Neural cell (in vitro differentiated cells): ENCODE measurements around the gene AGT. TPM values are rescaled to one million over a fixed set of nuclear protein-coding genes. Genes with fewer than 3 reads are reported as not detected.

ENCODE experiments used
- H2AFZ ChIP-seq: fragments of 200-600, 300-800 bp; sonication (generic), shearing (Covaris generic); 2 replicates; pipeline ENCODE4 v1.6.0; 2014; ENCODE audit warnings: low read depth, mild to moderate bottlenecking, antibody characterized with exemption, low read length, moderate library complexity
- H3F3A ChIP-seq: fragments of 200-600 bp; shearing (Covaris generic); 2 replicates; pipeline ENCODE4 v1.6.1; 2016; ENCODE audit warnings: mild to moderate bottlenecking, moderate library complexity, mixed read lengths, antibody characterized with exemption, low read length; ENCODE audit not compliant: insufficient read depth, poor library complexity, severe bottlenecking
- H3K27ac ChIP-seq: fragments of 200-600, 300-800 bp; sonication (generic), shearing (Covaris generic); 2 replicates; pipeline ENCODE4 v1.5.1; 2014; ENCODE audit warnings: mild to moderate bottlenecking, low read length, moderate library complexity
- H3K27me3 ChIP-seq: fragments of 300-800, 200-600 bp; sonication (generic), shearing (Covaris generic); 2 replicates; pipeline ENCODE4 v1.6.0; 2014; ENCODE audit warnings: mild to moderate bottlenecking, low read depth, low read length, moderate library complexity; ENCODE audit not compliant: insufficient read depth
- H3K36me3 ChIP-seq: fragments of 300-800, 200-600 bp; sonication (generic), shearing (Covaris generic); 2 replicates; pipeline ENCODE4 v1.5.1; 2014; ENCODE audit warnings: mild to moderate bottlenecking, antibody characterized with exemption, low read length, moderate library complexity; ENCODE audit not compliant: insufficient read depth
- H3K4me2 ChIP-seq: fragments of 300-800, 200-600 bp; sonication (generic), shearing (Covaris generic); 2 replicates; pipeline ENCODE4 v1.6.0; 2014; ENCODE audit warnings: mild to moderate bottlenecking, low read length
- H3K4me3 ChIP-seq: fragments of 300-800, 200-600 bp; sonication (generic), shearing (Covaris generic); 2 replicates; pipeline ENCODE4 v1.5.1; 2014; ENCODE audit warnings: mild to moderate bottlenecking, low read length, moderate library complexity
- H3K79me2 ChIP-seq: fragments of 200-600 bp; shearing (Covaris generic); replicated peaks from 2 replicates; pipeline ENCODE4 v1.6.0; 2014; ENCODE audit warnings: mild to moderate bottlenecking, low read length, moderate library complexity; ENCODE audit not compliant: insufficient read depth
- H3K9ac ChIP-seq: fragments of 300-800, 200-600 bp; sonication (generic), shearing (Covaris generic); 2 replicates; pipeline ENCODE4 v1.6.1; 2016; ENCODE audit warnings: mild to moderate bottlenecking, low read length, mixed read lengths
- H3K9me2 ChIP-seq: fragments of 200-600 bp; shearing (Covaris generic); 2 replicates; pipeline ENCODE4 v1.6.1; 2016; ENCODE audit warnings: mild to moderate bottlenecking, low read length, mixed read lengths; ENCODE audit not compliant: insufficient read depth
- H3K9me3 ChIP-seq: fragments of 200-600, 300-800 bp; sonication (generic), shearing (Covaris generic); 2 replicates; pipeline ENCODE4 v1.6.1; 2016; ENCODE audit warnings: mild to moderate bottlenecking, mixed run types, low read length, moderate library complexity, mixed read lengths
- H4K20me1 ChIP-seq: fragments of 200-600 bp; shearing (Covaris generic); 2 replicates; pipeline ENCODE4 v1.6.1; 2016; ENCODE audit warnings: mild to moderate bottlenecking, mixed run types; ENCODE audit not compliant: insufficient read depth
- EP300 ChIP-seq: fragments of 450-650 bp; conservative IDR thresholded peaks from 2 replicates; pipeline ENCODE4 v1.6.1; 2014; ENCODE audit warnings: antibody characterized with exemption, mild to moderate bottlenecking, moderate library complexity; ENCODE audit not compliant: poor library complexity, severe bottlenecking
- EZH2 ChIP-seq: fragments of 200-600, 300-800 bp; shearing (Covaris generic), sonication (generic); IDR thresholded peaks from 2 replicates; pipeline ENCODE4 v1.6.1; 2014; ENCODE audit warnings: antibody characterized with exemption, low read length, borderline replicate concordance, mild to moderate bottlenecking; ENCODE audit not compliant: insufficient read depth, poor library complexity, severe bottlenecking
- MXI1 ChIP-seq: fragments of 450-650 bp; conservative IDR thresholded peaks from 2 replicates; pipeline ENCODE4 v1.6.1; 2014; ENCODE audit warnings: antibody characterized with exemption, mild to moderate bottlenecking; ENCODE audit not compliant: poor library complexity, severe bottlenecking
- POLR2AphosphoS5 ChIP-seq: IDR thresholded peaks from 2 replicates; pipeline ENCODE4 v1.6.1; 2012
- RAD21 ChIP-seq: fragments of 450-650 bp; conservative IDR thresholded peaks from 2 replicates; pipeline ENCODE4 v1.6.1; 2014; ENCODE audit warnings: antibody characterized with exemption, mild to moderate bottlenecking, moderate library complexity
- SMC3 ChIP-seq: fragments of 450-650 bp; conservative IDR thresholded peaks from 2 replicates; pipeline ENCODE4 v1.6.1; 2014; ENCODE audit warnings: antibody characterized with exemption, mild to moderate bottlenecking, moderate library complexity; ENCODE audit not compliant: poor library complexity
- TAF1 ChIP-seq: IDR thresholded peaks from 2 replicates; pipeline ENCODE4 v1.6.1; 2012; ENCODE audit warnings: low read depth
- polyA plus RNA-seq: library from polyadenylated mRNA; depleted of rRNA; stranded (reverse); fragments of >200 nt; gene quantifications from 2 replicates; pipeline ENCODE4 v1.2.3, GENCODE V29; 2014
- TF ChIP-seq, protein P1 (sequence below): fragments of 450-650 bp; IDR thresholded peaks from 2 replicates; pipeline ENCODE4 v1.5.1; 2014; ENCODE audit warnings: antibody characterized with exemption, mild to moderate bottlenecking, moderate library complexity; ENCODE audit not compliant: poor library complexity, severe bottlenecking
- TF ChIP-seq, protein P2 (sequence below): IDR thresholded peaks from 2 replicates; pipeline ENCODE4 v1.6.1; 2012; ENCODE audit warnings: borderline replicate concordance

AGT gene
- polyA plus RNA-seq, 1 donor from 2014 or later: not detected

DNA sequence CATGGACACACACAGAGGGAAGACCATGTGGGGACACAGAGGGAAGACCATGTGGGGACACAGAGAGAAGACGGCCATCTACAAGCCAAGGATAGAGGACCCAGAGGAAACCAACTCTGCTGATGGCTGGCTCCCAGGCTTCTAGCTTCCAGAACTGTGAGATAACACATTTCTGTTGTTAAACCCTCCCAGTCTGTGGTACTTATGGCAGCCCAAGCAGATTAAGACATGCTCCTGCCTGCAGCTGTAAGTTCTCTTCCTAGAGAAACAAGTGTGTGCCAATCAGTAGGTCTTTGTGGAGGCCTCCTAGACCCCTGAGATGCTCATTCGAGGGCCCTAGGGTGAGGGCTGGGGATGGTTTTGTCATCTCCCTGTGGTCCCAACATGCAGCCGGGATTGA is 2.7 kb downstream of the AGT start:
- Histone ChIP-seq H3K4me3 (no peak overlapping the region), H3K79me2 (no peaks in the 10 kb centered on the region), H2AFZ (no peak overlapping the region), H3K27ac (no peak overlapping the region), H3K27me3 (no peaks in the 10 kb centered on the region), H3K9me2 (no peaks in the 10 kb centered on the region), H3K4me2 (no peak overlapping the region), H3K9ac (no peak overlapping the region), H3F3A (no peaks in the 10 kb centered on the region), H4K20me1 (no peaks in the 10 kb centered on the region), H3K9me3 (no peaks in the 10 kb centered on the region), H3K36me3 (no peaks in the 10 kb centered on the region)
- no peak for TF ChIP-seq RAD21
- TF ChIP-seq POLR2AphosphoS5: no peak
- TF ChIP-seq, protein P1, sequence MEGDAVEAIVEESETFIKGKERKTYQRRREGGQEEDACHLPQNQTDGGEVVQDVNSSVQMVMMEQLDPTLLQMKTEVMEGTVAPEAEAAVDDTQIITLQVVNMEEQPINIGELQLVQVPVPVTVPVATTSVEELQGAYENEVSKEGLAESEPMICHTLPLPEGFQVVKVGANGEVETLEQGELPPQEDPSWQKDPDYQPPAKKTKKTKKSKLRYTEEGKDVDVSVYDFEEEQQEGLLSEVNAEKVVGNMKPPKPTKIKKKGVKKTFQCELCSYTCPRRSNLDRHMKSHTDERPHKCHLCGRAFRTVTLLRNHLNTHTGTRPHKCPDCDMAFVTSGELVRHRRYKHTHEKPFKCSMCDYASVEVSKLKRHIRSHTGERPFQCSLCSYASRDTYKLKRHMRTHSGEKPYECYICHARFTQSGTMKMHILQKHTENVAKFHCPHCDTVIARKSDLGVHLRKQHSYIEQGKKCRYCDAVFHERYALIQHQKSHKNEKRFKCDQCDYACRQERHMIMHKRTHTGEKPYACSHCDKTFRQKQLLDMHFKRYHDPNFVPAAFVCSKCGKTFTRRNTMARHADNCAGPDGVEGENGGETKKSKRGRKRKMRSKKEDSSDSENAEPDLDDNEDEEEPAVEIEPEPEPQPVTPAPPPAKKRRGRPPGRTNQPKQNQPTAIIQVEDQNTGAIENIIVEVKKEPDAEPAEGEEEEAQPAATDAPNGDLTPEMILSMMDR: no peak
- TF ChIP-seq, protein P2, sequence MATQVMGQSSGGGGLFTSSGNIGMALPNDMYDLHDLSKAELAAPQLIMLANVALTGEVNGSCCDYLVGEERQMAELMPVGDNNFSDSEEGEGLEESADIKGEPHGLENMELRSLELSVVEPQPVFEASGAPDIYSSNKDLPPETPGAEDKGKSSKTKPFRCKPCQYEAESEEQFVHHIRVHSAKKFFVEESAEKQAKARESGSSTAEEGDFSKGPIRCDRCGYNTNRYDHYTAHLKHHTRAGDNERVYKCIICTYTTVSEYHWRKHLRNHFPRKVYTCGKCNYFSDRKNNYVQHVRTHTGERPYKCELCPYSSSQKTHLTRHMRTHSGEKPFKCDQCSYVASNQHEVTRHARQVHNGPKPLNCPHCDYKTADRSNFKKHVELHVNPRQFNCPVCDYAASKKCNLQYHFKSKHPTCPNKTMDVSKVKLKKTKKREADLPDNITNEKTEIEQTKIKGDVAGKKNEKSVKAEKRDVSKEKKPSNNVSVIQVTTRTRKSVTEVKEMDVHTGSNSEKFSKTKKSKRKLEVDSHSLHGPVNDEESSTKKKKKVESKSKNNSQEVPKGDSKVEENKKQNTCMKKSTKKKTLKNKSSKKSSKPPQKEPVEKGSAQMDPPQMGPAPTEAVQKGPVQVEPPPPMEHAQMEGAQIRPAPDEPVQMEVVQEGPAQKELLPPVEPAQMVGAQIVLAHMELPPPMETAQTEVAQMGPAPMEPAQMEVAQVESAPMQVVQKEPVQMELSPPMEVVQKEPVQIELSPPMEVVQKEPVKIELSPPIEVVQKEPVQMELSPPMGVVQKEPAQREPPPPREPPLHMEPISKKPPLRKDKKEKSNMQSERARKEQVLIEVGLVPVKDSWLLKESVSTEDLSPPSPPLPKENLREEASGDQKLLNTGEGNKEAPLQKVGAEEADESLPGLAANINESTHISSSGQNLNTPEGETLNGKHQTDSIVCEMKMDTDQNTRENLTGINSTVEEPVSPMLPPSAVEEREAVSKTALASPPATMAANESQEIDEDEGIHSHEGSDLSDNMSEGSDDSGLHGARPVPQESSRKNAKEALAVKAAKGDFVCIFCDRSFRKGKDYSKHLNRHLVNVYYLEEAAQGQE: no peak
- no peak for TF ChIP-seq MXI1
- no peak for TF ChIP-seq EZH2
- TF ChIP-seq SMC3: no peak
- no peak for TF ChIP-seq EP300
- no peak for TF ChIP-seq TAF1

DNA sequence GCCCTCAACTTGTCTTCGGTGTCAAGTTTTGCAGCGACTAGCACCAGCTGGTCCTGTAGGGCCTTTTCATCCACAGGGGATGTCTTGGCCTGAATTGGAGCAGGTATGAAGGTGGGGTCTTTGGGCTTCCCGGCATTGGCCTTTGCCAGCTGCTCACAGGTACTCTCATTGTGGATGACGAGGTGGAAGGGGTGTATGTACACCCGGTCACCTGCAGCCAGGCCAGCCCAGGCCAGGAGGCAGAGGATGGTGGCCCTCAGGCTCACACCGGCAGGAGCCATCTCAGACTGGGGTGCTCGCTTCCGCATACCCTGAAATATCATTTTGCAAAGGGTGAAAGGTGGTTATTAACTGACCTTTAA is 3.4 kb downstream of the AGT start:
- TF ChIP-seq TAF1: no peak
- no peak for TF ChIP-seq EZH2
- no peak for TF ChIP-seq SMC3
- TF ChIP-seq POLR2AphosphoS5: no peak
- TF ChIP-seq EP300: no peak
- TF ChIP-seq, protein P1: no peak
- TF ChIP-seq, protein P2: no peak
- no peak for TF ChIP-seq RAD21
- no peak for TF ChIP-seq MXI1
- no peak overlapping the region for H3K27ac ChIP-seq
- H2AFZ ChIP-seq: no peak overlapping the region
- no peaks in the 10 kb centered on the region for H3K9me2 ChIP-seq
- no peaks in the 10 kb centered on the region for H4K20me1 ChIP-seq
- H3K9ac ChIP-seq: no peak overlapping the region
- H3K9me3 ChIP-seq: no peaks in the 10 kb centered on the region
- H3K27me3 ChIP-seq: no peaks in the 10 kb centered on the region
- H3F3A ChIP-seq: no peaks in the 10 kb centered on the region
- no peak overlapping the region for H3K4me3 ChIP-seq
- H3K4me2 ChIP-seq: no peak overlapping the region
- H3K36me3 ChIP-seq: no peaks in the 10 kb centered on the region
- no peaks in the 10 kb centered on the region for H3K79me2 ChIP-seq
